IPS DF 6.9 (cell line): ENCODE results near the gene SMIM27.
"Not testable (repeated sequence)": the region's sequence is repeated elsewhere in the genome, so short reads cannot be mapped to it uniquely, and the experiment has no call there.

Experiments used
- DNase-seq: peaks from one replicate; pipeline ENCODE4 v3.0.0-alpha.2; 2013; ENCODE audit warnings: low read depth, low spot score
- H3K27ac ChIP-seq: one replicate; pipeline ENCODE4 v1.5.1; 2013; ENCODE audit warnings: low read length, control low read depth
- H3K27me3 ChIP-seq: 2 replicates; pipeline ENCODE4 v1.6.1; 2013; ENCODE audit warnings: mild to moderate bottlenecking, low read length; ENCODE audit not compliant: control insufficient read depth, insufficient read depth
- H3K36me3 ChIP-seq: 2 replicates; pipeline ENCODE4 v1.6.1; 2013; ENCODE audit warnings: low read length; ENCODE audit not compliant: control insufficient read depth, insufficient read depth
- H3K4me1 ChIP-seq: 2 replicates; pipeline ENCODE4 v1.6.1; 2013; ENCODE audit warnings: low read length; ENCODE audit not compliant: control insufficient read depth, insufficient read depth
- H3K4me3 ChIP-seq: 2 replicates; pipeline ENCODE4 v1.5.1; 2013; ENCODE audit warnings: mild to moderate bottlenecking, low read length
- H3K9me3 ChIP-seq: 2 replicates; pipeline ENCODE4 v1.6.1; 2013; ENCODE audit warnings: low read length, inconsistent platforms; ENCODE audit not compliant: control insufficient read depth, insufficient read depth
- WGBS: extraction: QIAGEN DNeasy Blood & Tissue Kit; methylation state at CpG from one replicate; pipeline ENCODE4 v1.1.7; 2013; ENCODE audit warnings: mixed read lengths, missing lambda C conversion rate; ENCODE audit not compliant: insufficient read length, insufficient coverage; 5-methylcytosine and 5-hydroxymethylcytosine counted together

Gene SMIM27

DNA sequence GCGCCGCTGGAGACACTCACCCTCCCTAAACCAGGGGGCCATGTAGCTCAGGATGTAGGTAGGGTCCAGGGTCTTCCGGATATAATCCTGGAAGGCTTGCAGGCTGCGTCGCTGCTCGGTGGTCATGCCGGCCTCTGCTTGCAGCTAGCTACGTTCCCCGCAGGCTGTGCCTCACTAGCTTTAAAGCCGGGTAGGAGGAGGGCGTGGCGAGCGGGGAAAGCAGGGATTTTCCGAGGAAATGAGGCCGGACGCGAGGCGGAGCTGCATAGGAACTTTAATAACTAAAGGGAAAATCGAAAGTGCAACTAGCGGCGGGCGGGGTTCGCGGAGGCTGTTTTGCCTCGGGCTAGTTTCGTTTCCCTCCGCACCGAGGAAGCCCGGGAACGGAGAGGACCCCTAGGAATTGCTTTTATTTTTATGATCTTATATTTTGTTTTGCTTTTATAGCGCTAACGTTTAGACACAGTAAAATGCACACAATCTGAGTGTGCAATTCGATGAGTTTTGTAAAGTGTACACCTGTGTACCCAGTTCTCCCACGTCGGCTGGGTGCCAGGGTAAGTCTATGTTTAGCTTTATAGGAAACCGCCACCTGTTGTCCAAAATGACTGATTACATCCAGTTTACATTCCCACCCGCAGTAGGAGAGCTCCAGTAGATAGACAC is 26.0 kb upstream of the SMIM27 start, which contains the start of gene RIGI:
Gene RIGI, minus strand, starts transcription at position 156 of the 666 bp plus-strand sequence. Its CDS starts 30 bp downstream, at position 126.
- peak; percentile 45 for DNase-seq
- Histone ChIP-seq H3K27me3 (no peaks in the 10 kb centered on the region), H3K4me3 (peak within 1 kb of the TSS; percentile 43; the same call in 1 of the 2 replicates), H3K9me3 (no peaks in the 10 kb centered on the region), H3K4me1 (no peaks in the 10 kb centered on the region), H3K27ac (no peak within 1 kb of the TSS), H3K36me3 (no peaks in the 10 kb centered on the region)
- WGBS: no CpG with 5 or more reads among the region's 37 CpGs

DNA sequence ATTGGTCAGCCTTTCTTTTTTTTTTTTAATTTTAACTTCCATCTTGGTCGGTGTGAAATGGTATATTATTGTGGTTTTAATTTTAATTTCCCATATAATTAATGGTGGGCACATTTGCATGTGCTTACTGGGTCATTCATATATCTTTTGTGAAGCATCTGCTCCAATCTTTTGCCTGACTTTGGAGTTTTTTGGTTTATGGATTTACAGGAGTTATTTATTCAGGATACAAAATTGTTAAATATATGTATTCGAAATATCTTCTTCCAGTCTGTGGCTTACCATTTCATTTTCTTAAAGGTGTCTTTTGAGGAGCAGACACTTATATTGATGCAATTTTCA is 25.4 kb upstream of the SMIM27 start:
- Histone ChIP-seq H3K27ac (no peak overlapping the region), H3K4me1 (no peaks in the 10 kb centered on the region), H3K9me3 (no peaks in the 10 kb centered on the region), H3K4me3 (no peak overlapping the region; the same call in 1 of the 2 replicates), H3K36me3 (no peaks in the 10 kb centered on the region), H3K27me3 (no peaks in the 10 kb centered on the region)
- WGBS: no CpG with 5 or more reads among the region's 2 CpGs
- DNase-seq: no peak

- no peak for DNase-seq
- H3K27ac ChIP-seq: no peak overlapping the region
- no peaks in the 10 kb centered on the region for H3K4me1 ChIP-seq
- WGBS: no CpG with 5 or more reads among the region's 6 CpGs
- no peak overlapping the region for H3K4me3 ChIP-seq
- H3K36me3 ChIP-seq: no peaks in the 10 kb centered on the region; the same call in 1 of the 2 replicates
- no peaks in the 10 kb centered on the region for H3K9me3 ChIP-seq
- no peaks in the 10 kb centered on the region for H3K27me3 ChIP-seq
These were observed 18.8 kb upstream of the SMIM27 start for GRCh38 chr9:32533336-32533735.

GRCh38 chr9:32533816-32534215 is 18.3 kb upstream of the SMIM27 start:
- Histone ChIP-seq H3K27ac (no peak overlapping the region), H3K9me3 (no peaks in the 10 kb centered on the region), H3K4me1 (no peaks in the 10 kb centered on the region), H3K27me3 (no peaks in the 10 kb centered on the region), H3K36me3 (no peaks in the 10 kb centered on the region; the same call in 1 of the 2 replicates), H3K4me3 (no peak overlapping the region)
- no peak for DNase-seq
- WGBS: no CpG with 5 or more reads among the region's 4 CpGs

DNA sequence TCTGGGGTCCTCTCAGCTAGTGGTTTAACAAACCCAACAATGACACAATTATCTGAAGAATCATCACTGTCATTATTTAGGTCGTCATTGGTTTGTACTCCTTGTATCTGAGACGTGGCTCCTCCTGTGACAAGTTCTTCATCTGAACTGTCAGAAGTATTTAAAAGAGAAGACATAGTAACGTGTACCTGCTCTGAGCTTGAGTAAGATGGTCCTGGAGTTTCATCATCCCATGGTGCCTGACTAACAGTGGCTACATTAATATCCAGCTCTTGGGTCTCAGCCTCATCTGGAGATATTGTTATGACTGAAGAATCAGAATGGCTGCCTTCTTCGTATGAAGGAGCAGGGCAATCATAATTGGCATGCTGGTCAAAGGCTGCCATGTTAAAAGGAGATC is 9.1 kb upstream of the SMIM27 start:
- Histone ChIP-seq H3K36me3 (peaks cover 14% of the 10 kb centered on the region; the same call in 1 of the 2 replicates), H3K4me3 (no peak overlapping the region), H3K4me1 (no peaks in the 10 kb centered on the region), H3K9me3 (no peaks in the 10 kb centered on the region), H3K27me3 (no peaks in the 10 kb centered on the region), H3K27ac (no peak overlapping the region)
- WGBS: no CpG with 5 or more reads among the region's 4 CpGs
- no peak for DNase-seq

DNA sequence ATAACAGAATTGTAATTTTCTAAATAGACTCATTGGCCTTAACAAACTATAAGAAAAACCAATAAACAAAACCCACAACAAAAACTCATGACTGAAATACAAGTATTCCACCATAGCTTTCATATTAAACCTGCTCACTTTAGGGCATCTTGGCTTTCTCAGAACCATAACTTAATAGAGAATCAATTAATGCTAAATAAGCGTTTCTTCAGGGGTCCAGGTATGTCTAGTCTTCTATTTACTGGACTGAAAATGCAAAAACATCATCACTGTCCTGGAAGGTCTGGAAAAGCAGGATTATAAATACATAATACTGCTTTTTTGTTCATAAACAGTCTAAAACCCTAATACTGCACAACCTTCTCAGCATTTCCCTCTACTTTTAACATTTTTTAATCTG is 6.2 kb upstream of the SMIM27 start:
- no CpG with 5 or more reads among the region's 1 CpG for WGBS
- Histone ChIP-seq H3K4me3 (no peak overlapping the region), H3K4me1 (no peaks in the 10 kb centered on the region), H3K27me3 (no peaks in the 10 kb centered on the region), H3K27ac (no peak overlapping the region), H3K36me3 (peaks cover 14% of the 10 kb centered on the region; the same call in 1 of the 2 replicates), H3K9me3 (no peaks in the 10 kb centered on the region)
- DNase-seq: no peak

- not testable (repeated sequence) for H3K36me3 ChIP-seq, H3K4me1 ChIP-seq, DNase-seq, H3K4me3 ChIP-seq, H3K27me3 ChIP-seq, H3K9me3 ChIP-seq, H3K27ac ChIP-seq
- no CpG with 5 or more reads among the region's 20 CpGs for WGBS
These were observed 3.9 kb upstream of the SMIM27 start for GRCh38 chr9:32548213-32548612.

DNA sequence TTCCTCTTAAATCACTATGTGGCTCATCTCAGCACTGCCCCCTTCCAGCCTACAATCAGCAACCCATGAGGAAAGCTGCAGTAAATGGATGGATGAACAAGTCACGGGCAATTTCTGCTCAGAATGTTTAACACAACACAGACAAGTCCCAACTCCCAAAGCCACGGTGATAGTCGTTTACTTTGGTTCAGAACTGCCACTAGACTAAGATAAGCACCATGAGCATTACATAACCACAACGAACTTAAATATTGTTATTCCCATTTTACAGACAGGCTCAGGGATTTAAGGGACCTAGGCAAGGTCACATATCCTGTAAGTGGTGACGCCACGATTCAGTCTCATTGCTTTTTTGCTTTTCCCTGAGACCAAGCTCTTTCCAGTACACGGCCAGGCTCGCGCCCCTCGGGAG is 2.0 kb upstream of the SMIM27 start:
- peak overlapping the region; percentile 99 for H3K4me3 ChIP-seq
- H3K27ac ChIP-seq: no peak overlapping the region
- H3K27me3 ChIP-seq: no peaks in the 10 kb centered on the region
- no peak for DNase-seq
- no peaks in the 10 kb centered on the region for H3K9me3 ChIP-seq
- no peaks in the 10 kb centered on the region for H3K4me1 ChIP-seq
- no peaks in the 10 kb centered on the region for H3K36me3 ChIP-seq
- no CpG with 5 or more reads among the region's 10 CpGs for WGBS

DNA sequence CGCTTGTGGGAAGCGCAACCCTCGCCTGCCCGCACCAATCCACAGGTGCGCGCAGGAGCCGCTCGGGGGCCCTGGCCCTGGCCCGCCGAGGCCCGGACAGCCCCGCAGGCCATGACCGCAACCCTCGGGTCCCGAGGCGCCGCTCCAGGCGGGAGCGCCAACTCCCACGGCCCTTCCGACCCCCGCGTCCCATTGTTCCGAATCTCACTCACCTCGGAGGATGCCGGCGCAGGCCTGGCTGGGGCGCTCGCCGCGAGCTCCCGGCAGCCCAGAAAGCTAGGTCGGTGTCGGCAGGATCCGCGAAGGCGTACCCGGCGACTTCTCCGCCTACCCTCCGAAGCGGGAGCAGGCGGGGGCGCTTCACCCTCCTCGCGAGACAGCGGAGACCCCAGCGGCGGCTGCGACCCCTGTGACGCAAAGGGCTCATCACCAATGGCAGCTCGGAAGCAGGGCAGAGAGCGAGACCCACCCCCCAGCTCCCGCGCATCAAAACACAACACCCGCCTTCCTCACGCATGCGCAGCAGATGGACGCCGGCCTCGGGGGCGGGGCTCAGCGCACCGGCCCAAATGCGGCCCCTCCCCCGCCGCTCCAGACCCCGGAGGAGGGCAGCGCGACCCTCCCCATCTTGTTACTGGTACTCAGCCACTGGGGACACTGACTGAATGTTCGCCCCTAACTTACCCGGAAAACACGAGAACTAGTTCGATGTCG is 1.4 kb upstream of the SMIM27 start:
- Histone ChIP-seq H3K36me3 (no peaks in the 10 kb centered on the region), H3K4me1 (no peaks in the 10 kb centered on the region), H3K9me3 (no peaks in the 10 kb centered on the region), H3K4me3 (peak overlapping the region; percentile 99), H3K27ac (no peak overlapping the region), H3K27me3 (no peaks in the 10 kb centered on the region)
- no CpG with 5 or more reads among the region's 75 CpGs for WGBS
- peak; percentile 88 for DNase-seq

GRCh38 chr9:32551276-32552051 is 663 bp upstream of the SMIM27 start:
- Histone ChIP-seq H3K9me3 (no peaks in the 10 kb centered on the region), H3K4me3 (peak overlapping the region; percentile 99; the same call in 1 of the 2 replicates), H3K27ac (no peak overlapping the region), H3K4me1 (no peaks in the 10 kb centered on the region), H3K27me3 (no peaks in the 10 kb centered on the region), H3K36me3 (no peaks in the 10 kb centered on the region)
- no CpG with 5 or more reads among the region's 36 CpGs for WGBS
- DNase-seq: no peak
